Testis (tissue), 2 donors: Measurements from ENCODE around the gene LEMD2.

Source experiments
- POLR2A ChIP-seq: fragments of 450-650 bp; IDR thresholded peaks from one replicate; pipeline ENCODE4 v1.6.1; 2017; ENCODE audit warnings: antibody characterized with exemption, mild to moderate bottlenecking, moderate library complexity
- TF ChIP-seq, protein P1 (sequence below), 3 experiments: fragments of 450-650 bp in 2 of 3; fragments of 200-600 bp in 1 of 3; sonication (generic) in 1 of 3; IDR thresholded peaks; one replicate each; pipeline ENCODE4 v1.5.1; 2016 to 2019; ENCODE audit warnings: antibody characterized with exemption in 3 of 3, mild to moderate bottlenecking in 2 of 3, moderate library complexity in 1 of 3

DNA sequence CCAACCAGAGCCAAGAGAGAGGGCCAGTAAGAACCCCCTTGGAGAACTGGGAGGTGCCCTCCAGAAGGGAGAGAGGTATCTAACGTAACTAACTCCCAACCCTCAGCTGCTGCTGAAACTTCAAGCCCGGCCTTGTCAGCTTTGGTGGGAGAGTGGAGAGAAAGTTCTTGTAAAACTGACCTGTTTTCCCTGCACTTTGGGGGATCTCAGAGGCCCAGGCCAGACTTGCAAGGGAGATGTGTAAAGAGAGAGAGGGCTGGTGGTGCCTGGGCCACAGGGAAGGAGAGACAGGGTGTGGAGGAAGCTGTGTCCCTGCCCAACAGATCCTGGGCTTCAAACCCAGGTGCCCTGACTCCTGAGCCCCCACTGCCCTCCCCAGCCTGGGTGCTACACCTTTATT is 24.9 kb downstream of the LEMD2 start:
- TF ChIP-seq POLR2A, result no peak
- TF ChIP-seq, protein P1, sequence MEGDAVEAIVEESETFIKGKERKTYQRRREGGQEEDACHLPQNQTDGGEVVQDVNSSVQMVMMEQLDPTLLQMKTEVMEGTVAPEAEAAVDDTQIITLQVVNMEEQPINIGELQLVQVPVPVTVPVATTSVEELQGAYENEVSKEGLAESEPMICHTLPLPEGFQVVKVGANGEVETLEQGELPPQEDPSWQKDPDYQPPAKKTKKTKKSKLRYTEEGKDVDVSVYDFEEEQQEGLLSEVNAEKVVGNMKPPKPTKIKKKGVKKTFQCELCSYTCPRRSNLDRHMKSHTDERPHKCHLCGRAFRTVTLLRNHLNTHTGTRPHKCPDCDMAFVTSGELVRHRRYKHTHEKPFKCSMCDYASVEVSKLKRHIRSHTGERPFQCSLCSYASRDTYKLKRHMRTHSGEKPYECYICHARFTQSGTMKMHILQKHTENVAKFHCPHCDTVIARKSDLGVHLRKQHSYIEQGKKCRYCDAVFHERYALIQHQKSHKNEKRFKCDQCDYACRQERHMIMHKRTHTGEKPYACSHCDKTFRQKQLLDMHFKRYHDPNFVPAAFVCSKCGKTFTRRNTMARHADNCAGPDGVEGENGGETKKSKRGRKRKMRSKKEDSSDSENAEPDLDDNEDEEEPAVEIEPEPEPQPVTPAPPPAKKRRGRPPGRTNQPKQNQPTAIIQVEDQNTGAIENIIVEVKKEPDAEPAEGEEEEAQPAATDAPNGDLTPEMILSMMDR (IDR thresholded peaks at IDR 0.05), result no peak
